PFSK-1 (cell line): ENCODE data around the gene S100A2. TPM values are rescaled to one million over a fixed set of nuclear protein-coding genes. Genes with fewer than 3 reads are reported as not detected.

Source experiments
- FOXP2 ChIP-seq: optimal IDR thresholded peaks from 2 replicates; pipeline ENCODE3; 2011; ENCODE audit warnings: borderline replicate concordance, control low read depth, inconsistent platforms; ENCODE audit not compliant: insufficient read depth; ENCODE audit errors: extremely low read length, extremely low read depth
- POLR2AphosphoS5 ChIP-seq: IDR thresholded peaks from 2 replicates; pipeline ENCODE4 v1.6.1; 2012; ENCODE audit warnings: low read depth, mild to moderate bottlenecking, control low read depth, low read length, moderate library complexity
- REST ChIP-seq, 2 experiments: IDR thresholded peaks; 2 replicates each; pipeline versions ENCODE4 v1.6.1 to v1.8.0; 2011 to 2012; ENCODE audit warnings: low read depth in 2 of 2, low read length in 2 of 2, control low read depth in 1 of 2, inconsistent platforms in 1 of 2, mild to moderate bottlenecking in 1 of 2, moderate library complexity in 1 of 2; ENCODE audit not compliant: insufficient read depth in 1 of 2
- SIN3A ChIP-seq: IDR thresholded peaks from 2 replicates; pipeline ENCODE4 v1.6.1; 2012; ENCODE audit warnings: mild to moderate bottlenecking, low read length, moderate library complexity, borderline replicate concordance; ENCODE audit not compliant: insufficient read depth
- TAF1 ChIP-seq: IDR thresholded peaks from 2 replicates; pipeline ENCODE4 v1.6.1; 2012; ENCODE audit warnings: low read length, control low read depth, borderline replicate concordance; ENCODE audit not compliant: insufficient read depth
- polyA plus RNA-seq: library from polyadenylated mRNA; unstranded; fragments of >200 nt; gene quantifications from one replicate; pipeline ENCODE4 v1.2.1, GENCODE V29; 2012; ENCODE audit warnings: low read depth, missing spikeins; ENCODE audit not compliant: insufficient read length

The S100A2 gene
- 0.97 TPM for polyA plus RNA-seq

- no peak for TF ChIP-seq SIN3A
- no peak for TF ChIP-seq FOXP2
- no peak for TF ChIP-seq POLR2AphosphoS5
- no peak for TF ChIP-seq REST (IDR thresholded peaks at IDR 0.05; ENCODE audit: insufficient read depth in 1 of 2, low read depth in 2 of 2, low read length in 2 of 2)
- TF ChIP-seq TAF1: no peak
These were observed at the start of gene S100A2 for GRCh38 chr1:153565529-153566374. TSS of gene S100A2 (minus strand) at chr1:153565844. CDS start at chr1:153563877, 1,967 bp downstream.

- no peak for TF ChIP-seq TAF1
- TF ChIP-seq SIN3A: no peak
- TF ChIP-seq POLR2AphosphoS5: no peak
- TF ChIP-seq FOXP2: no peak
- TF ChIP-seq REST (IDR thresholded peaks at IDR 0.05; ENCODE audit: insufficient read depth in 1 of 2, low read depth in 2 of 2, low read length in 2 of 2): no peak
These were observed 49.8 kb upstream of the S100A2 start for GRCh38 chr1:153615406-153615805.

- TF ChIP-seq SIN3A (no peak), FOXP2 (no peak), TAF1 (no peak), POLR2AphosphoS5 (no peak), REST (IDR thresholded peaks at IDR 0.05; ENCODE audit: insufficient read depth in 1 of 2, low read depth in 2 of 2, low read length in 2 of 2) (no peak)
These were observed 49.3 kb upstream of the S100A2 start for GRCh38 chr1:153614906-153615305.

- TF ChIP-seq TAF1 (no peak), POLR2AphosphoS5 (no peak), SIN3A (no peak), REST (IDR thresholded peaks at IDR 0.05; ENCODE audit: insufficient read depth in 1 of 2, low read depth in 2 of 2, low read length in 2 of 2) (no peak), FOXP2 (no peak)
These were observed 48.7 kb upstream of the S100A2 start for GRCh38 chr1:153614189-153614900.
